ENCODE measurements around the gene SPATA20.
A peak's percentile ranks its signal among the peaks of the same experiment; 100 is the strongest.

The SPATA20 gene

DNA sequence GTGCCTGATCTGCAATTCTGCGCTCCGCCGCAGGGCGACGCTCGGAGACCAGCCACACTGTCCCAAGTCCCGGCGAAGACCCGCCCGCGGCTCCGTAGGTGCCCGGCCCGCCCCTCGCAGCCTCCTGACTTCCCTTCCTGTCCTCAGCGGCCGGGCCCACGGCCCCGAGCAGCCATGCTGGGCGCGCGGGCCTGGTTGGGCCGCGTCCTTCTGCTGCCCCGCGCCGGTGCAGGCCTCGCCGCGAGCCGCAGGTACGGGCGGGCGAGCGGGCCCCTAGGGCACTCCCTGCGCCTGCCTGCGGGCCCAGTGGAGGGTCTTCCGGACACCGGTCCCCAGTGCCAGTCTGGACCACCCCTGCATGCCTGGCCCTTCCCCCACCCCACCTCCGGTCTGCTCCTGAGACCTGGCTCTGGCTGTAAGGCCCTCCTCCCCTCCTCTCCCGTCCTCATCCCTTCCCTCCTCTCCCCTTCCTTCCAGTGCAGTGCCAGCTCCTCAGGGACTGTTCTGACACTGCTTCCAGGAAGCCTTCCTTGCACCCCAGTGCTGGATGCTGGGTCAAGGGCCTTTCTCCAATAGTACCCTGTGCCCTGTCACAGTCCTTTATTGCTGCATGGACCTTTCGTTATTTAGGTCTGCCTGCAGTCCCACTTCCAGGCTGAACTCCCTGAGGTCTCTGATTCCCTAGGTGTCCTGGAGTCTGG lies at the start of gene SPATA20:
TSS of gene SPATA20 (plus strand) at position 140 of the 701 bp plus-strand sequence. CDS start at position 175, 35 bp downstream.
- Histone ChIP-seq H3K27ac (ENCODE audit: low read length) (no peak within 1 kb of the TSS), H3K79me2 (ENCODE audit: low read length) (no peaks in the 10 kb centered on the region), H3K27me3 (replicated peaks; ENCODE audit: insufficient read depth, low read length) (no peaks in the 10 kb centered on the region; the same call in 1 of the 2 replicates), H3K4me3 (ENCODE audit: low read length) (peak within 1 kb of the TSS; percentile 66), H3K4me1 (ENCODE audit: low read length) (peaks cover 13% of the 10 kb centered on the region), H4K20me1 (ENCODE audit: insufficient read depth, low read length) (no peaks in the 10 kb centered on the region), H2AFZ (ENCODE audit: low read length) (peak within 1 kb of the TSS; percentile 63), H3K9me2 (replicated peaks; ENCODE audit: insufficient read depth, low read length) (no peaks in the 10 kb centered on the region), H3K4me2 (ENCODE audit: low read depth, low read length) (peak within 1 kb of the TSS; percentile 95), H3F3A (ENCODE audit: insufficient read depth, low read length) (no peaks in the 10 kb centered on the region), H3K9ac (ENCODE audit: low read length) (peak within 1 kb of the TSS; percentile 64; the same call in 1 of the 2 replicates), H3K36me3 (replicated peaks; ENCODE audit: insufficient read depth, low read length) (no peaks in the 10 kb centered on the region), H3K9me3 (replicated peaks; ENCODE audit: insufficient read depth, low read length) (no peaks in the 10 kb centered on the region)
- TF ChIP-seq EZH2 (optimal IDR thresholded peaks at IDR 0.05; ENCODE audit: low read depth, low read length) (no peak), EZH2phosphoT487 (IDR thresholded peaks at IDR 0.05; ENCODE audit: low read length) (no peak)
- TF ChIP-seq, protein P1, sequence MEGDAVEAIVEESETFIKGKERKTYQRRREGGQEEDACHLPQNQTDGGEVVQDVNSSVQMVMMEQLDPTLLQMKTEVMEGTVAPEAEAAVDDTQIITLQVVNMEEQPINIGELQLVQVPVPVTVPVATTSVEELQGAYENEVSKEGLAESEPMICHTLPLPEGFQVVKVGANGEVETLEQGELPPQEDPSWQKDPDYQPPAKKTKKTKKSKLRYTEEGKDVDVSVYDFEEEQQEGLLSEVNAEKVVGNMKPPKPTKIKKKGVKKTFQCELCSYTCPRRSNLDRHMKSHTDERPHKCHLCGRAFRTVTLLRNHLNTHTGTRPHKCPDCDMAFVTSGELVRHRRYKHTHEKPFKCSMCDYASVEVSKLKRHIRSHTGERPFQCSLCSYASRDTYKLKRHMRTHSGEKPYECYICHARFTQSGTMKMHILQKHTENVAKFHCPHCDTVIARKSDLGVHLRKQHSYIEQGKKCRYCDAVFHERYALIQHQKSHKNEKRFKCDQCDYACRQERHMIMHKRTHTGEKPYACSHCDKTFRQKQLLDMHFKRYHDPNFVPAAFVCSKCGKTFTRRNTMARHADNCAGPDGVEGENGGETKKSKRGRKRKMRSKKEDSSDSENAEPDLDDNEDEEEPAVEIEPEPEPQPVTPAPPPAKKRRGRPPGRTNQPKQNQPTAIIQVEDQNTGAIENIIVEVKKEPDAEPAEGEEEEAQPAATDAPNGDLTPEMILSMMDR (IDR thresholded peaks at IDR 0.05; ENCODE audit: low read length): peak; percentile 94
- peak; percentile 90 for DNase-seq

DNA sequence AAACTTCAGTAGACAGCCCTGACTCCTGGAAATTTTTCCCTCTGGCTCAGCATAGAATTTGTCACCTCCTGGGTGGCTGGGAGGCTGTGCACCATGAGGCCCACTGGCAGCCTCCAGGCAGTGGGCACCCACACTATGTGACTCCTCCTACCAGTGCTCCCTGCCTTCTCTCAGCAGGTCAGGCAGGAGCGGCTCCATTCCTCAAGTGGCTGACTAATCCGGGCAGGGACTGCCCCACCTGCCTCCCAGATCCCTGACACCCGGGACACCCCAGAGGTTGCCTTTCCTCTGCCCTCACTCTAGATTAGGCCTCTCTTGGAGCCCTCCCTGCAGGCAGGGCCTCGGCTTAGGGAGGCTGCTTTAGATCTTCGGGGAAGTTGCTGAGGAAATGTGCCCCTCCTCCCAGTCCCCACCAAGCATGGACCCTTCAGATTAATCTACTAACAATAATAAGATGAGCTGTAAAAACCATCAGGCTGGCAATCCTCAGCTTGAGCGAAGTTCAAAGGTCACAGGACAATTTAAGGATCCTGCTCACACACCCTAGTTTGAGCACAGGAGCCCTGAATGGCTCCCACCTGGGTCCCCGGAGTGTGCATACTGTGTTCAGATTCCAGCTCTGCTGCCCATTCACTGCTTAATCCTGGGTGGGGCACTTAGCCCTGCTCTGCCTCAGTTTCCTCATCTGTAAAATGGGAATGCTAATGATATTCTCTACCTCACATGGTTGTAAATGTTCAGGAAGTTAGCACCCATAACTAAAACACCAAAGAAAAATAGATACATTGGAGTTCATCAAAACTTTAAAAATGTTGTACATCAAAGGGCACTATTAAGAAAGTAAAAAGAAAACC lies 48.7 kb upstream of the SPATA20 start:
- Histone ChIP-seq H3K27ac (ENCODE audit: low read length) (no peak overlapping the region), H3K9me2 (replicated peaks; ENCODE audit: insufficient read depth, low read length) (no peaks in the 10 kb centered on the region), H3K4me2 (ENCODE audit: low read depth, low read length) (no peak overlapping the region), H3K9ac (ENCODE audit: low read length) (no peak overlapping the region), H3K9me3 (replicated peaks; ENCODE audit: insufficient read depth, low read length) (no peaks in the 10 kb centered on the region), H3K27me3 (replicated peaks; ENCODE audit: insufficient read depth, low read length) (no peaks in the 10 kb centered on the region), H4K20me1 (ENCODE audit: insufficient read depth, low read length) (no peaks in the 10 kb centered on the region), H3K79me2 (ENCODE audit: low read length) (no peaks in the 10 kb centered on the region), H3K36me3 (replicated peaks; ENCODE audit: insufficient read depth, low read length) (no peaks in the 10 kb centered on the region), H3K4me3 (ENCODE audit: low read length) (no peak overlapping the region), H3K4me1 (ENCODE audit: low read length) (no peaks in the 10 kb centered on the region), H2AFZ (ENCODE audit: low read length) (no peak overlapping the region), H3F3A (ENCODE audit: insufficient read depth, low read length) (no peaks in the 10 kb centered on the region)
- no peak for DNase-seq
- TF ChIP-seq EZH2 (optimal IDR thresholded peaks at IDR 0.05; ENCODE audit: low read depth, low read length) (no peak), EZH2phosphoT487 (IDR thresholded peaks at IDR 0.05; ENCODE audit: low read length) (no peak)

DNA sequence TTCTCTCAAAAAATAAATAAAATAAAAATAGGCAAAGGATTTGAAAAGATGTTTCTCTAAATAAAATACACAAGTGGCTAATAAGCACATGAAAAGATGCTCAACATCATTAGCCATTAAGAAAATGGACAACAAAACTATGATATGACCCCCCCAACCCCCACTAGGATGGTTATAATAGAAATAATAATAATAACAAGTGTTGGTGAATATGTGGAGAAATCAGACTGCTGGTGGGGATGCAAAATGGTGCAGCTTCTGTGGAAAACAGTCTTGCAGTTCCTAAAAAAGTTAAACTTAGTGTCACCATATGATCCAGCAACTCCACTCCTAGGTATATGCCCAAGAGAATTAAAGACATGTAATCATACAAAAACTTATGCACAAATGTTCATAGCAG lies 47.7 kb upstream of the SPATA20 start:
- Histone ChIP-seq H3K4me2 (ENCODE audit: low read depth, low read length) (no peak overlapping the region), H3K9ac (ENCODE audit: low read length) (no peak overlapping the region), H3K4me3 (ENCODE audit: low read length) (no peak overlapping the region), H3F3A (ENCODE audit: insufficient read depth, low read length) (no peaks in the 10 kb centered on the region), H3K36me3 (replicated peaks; ENCODE audit: insufficient read depth, low read length) (no peaks in the 10 kb centered on the region), H3K27me3 (replicated peaks; ENCODE audit: insufficient read depth, low read length) (no peaks in the 10 kb centered on the region), H3K79me2 (ENCODE audit: low read length) (no peaks in the 10 kb centered on the region), H2AFZ (ENCODE audit: low read length) (no peak overlapping the region), H3K9me3 (replicated peaks; ENCODE audit: insufficient read depth, low read length) (no peaks in the 10 kb centered on the region), H3K4me1 (ENCODE audit: low read length) (no peaks in the 10 kb centered on the region), H3K27ac (ENCODE audit: low read length) (no peak overlapping the region), H3K9me2 (replicated peaks; ENCODE audit: insufficient read depth, low read length) (no peaks in the 10 kb centered on the region), H4K20me1 (ENCODE audit: insufficient read depth, low read length) (no peaks in the 10 kb centered on the region)
- TF ChIP-seq, protein P1 (IDR thresholded peaks at IDR 0.05; ENCODE audit: low read length): no peak
- TF ChIP-seq EZH2phosphoT487 (IDR thresholded peaks at IDR 0.05; ENCODE audit: low read length) (no peak), EZH2 (optimal IDR thresholded peaks at IDR 0.05; ENCODE audit: low read depth, low read length) (no peak)
- DNase-seq: no peak

Measured in MM.1S (cell line).